Smooth muscle cell (in vitro differentiated cells): ENCODE data around the gene MYBPH. TPM values are rescaled to one million over a fixed set of nuclear protein-coding genes. Genes with fewer than 3 reads are reported as not detected.

Source experiments
- DNase-seq: peaks from one replicate; lab custom pipeline; 2025; ENCODE audit not compliant: unreplicated experiment; lab: John Stamatoyannopoulos, UW
- H2AFZ ChIP-seq: fragments of 200-600 bp; sonication (generic); 2 replicates; pipeline ENCODE4 v1.6.0; 2016; ENCODE audit warnings: antibody characterized with exemption, low read depth, mild to moderate bottlenecking
- H3F3A ChIP-seq: fragments of 200-600 bp; sonication (generic); 2 replicates; pipeline ENCODE4 v1.6.0; 2017; ENCODE audit warnings: antibody characterized with exemption, low read depth
- H3K27ac ChIP-seq: fragments of 200-600 bp; sonication (generic); 2 replicates; pipeline ENCODE4 v1.5.1; 2016; ENCODE audit warnings: low read depth, mild to moderate bottlenecking
- H3K27me3 ChIP-seq: fragments of 200-600 bp; sonication (generic); 2 replicates; pipeline ENCODE4 v1.6.1; 2016; ENCODE audit warnings: low read depth, mild to moderate bottlenecking
- H3K36me3 ChIP-seq: fragments of 200-600 bp; sonication (generic); 2 replicates; pipeline ENCODE4 v1.5.1; 2016; ENCODE audit warnings: low read depth
- H3K4me1 ChIP-seq: fragments of 200-600 bp; sonication (generic); 2 replicates; pipeline ENCODE4 v1.5.1; 2016; ENCODE audit warnings: low read depth
- H3K4me2 ChIP-seq: fragments of 200-600 bp; sonication (generic); 2 replicates; pipeline ENCODE4 v1.6.0; 2016; ENCODE audit warnings: mild to moderate bottlenecking
- H3K4me3 ChIP-seq: fragments of 200-600 bp; sonication (generic); 2 replicates; pipeline ENCODE4 v1.5.1; 2016; ENCODE audit warnings: mild to moderate bottlenecking
- H3K79me2 ChIP-seq: fragments of 200-600 bp; sonication (generic); 2 replicates; pipeline ENCODE4 v1.6.0; 2016; ENCODE audit warnings: low read depth, mild to moderate bottlenecking
- H3K9ac ChIP-seq: fragments of 200-600 bp; sonication (generic); 2 replicates; pipeline ENCODE4 v1.6.0; 2016; ENCODE audit warnings: low read depth
- H3K9me3 ChIP-seq: fragments of 200-600 bp; sonication (generic); replicated peaks from 2 replicates; pipeline ENCODE4 v1.5.1; 2016; ENCODE audit warnings: low read depth
- H4K20me1 ChIP-seq: fragments of 200-600 bp; sonication (generic); 2 replicates; pipeline ENCODE4 v1.6.0; 2016; ENCODE audit warnings: low read depth
- WGBS: methylation state at CpG from one replicate; pipeline ENCODE4 v1.1.7; 2016; ENCODE audit warnings: low lambda C conversion rate; 5-methylcytosine and 5-hydroxymethylcytosine counted together
- polyA plus RNA-seq: library from polyadenylated mRNA; unstranded; fragments of >200 nt; fragmentation: Nextera tagmentation; extraction: Ambion mirVana; gene quantifications from 2 replicates; pipeline ENCODE4 v1.2.1, GENCODE V29; 2016
- total RNA-seq: library from RNA; depleted of rRNA; stranded (reverse); fragments of >200 nt; gene quantifications from 2 replicates; pipeline ENCODE4 v1.2.3, GENCODE V29; 2014
- TF ChIP-seq, protein P1 (sequence below): fragments of 200-600 bp; sonication (generic); IDR thresholded peaks from 2 replicates; pipeline ENCODE4 v1.5.1; 2017; ENCODE audit warnings: borderline replicate concordance, mild to moderate bottlenecking, antibody characterized with exemption; ENCODE audit not compliant: insufficient read depth, poor library complexity, severe bottlenecking

The MYBPH gene
- total and polyA plus RNA-seq, 2 experiments from 2014 or later: 0.67 to 1.7 TPM

DNA sequence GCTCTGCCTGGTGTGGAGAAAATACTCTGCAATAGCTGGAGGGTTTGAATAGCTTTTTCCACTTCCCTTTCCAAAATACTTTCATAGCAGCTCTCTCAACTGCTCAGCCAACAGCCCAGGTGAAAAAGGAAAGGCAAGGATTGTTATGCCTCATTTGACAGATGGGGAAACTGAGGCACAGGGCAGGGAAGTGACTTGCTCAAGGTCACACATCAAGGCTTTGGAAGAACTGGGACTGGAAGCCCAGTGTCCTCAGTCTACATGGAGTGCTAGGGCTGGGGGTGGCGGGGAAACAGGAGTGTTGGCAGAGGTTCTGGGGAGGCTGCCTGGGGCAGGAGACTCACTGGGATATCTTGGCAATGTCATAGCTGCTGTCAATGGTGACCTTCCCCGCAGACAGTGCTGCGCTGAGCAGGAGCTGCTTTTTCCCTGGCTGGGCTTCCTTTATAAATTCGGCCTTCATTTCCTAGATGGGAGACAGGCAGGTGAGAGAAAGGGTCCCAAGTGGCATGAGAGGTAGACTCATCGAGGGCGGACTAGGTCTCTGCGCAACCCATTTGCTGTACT is 6.8 kb upstream of the MYBPH start:
- Histone ChIP-seq H3K36me3 (no peaks in the 10 kb centered on the region), H3K9me3 (no peaks in the 10 kb centered on the region), H2AFZ (no peak overlapping the region), H3K4me3 (no peak overlapping the region), H3K27me3 (no peaks in the 10 kb centered on the region), H3K4me2 (no peak overlapping the region), H4K20me1 (no peaks in the 10 kb centered on the region), H3K9ac (no peak overlapping the region), H3K79me2 (no peaks in the 10 kb centered on the region), H3F3A (peaks cover 2% of the 10 kb centered on the region), H3K4me1 (peaks cover 46% of the 10 kb centered on the region), H3K27ac (no peak overlapping the region)
- TF ChIP-seq, protein P1, sequence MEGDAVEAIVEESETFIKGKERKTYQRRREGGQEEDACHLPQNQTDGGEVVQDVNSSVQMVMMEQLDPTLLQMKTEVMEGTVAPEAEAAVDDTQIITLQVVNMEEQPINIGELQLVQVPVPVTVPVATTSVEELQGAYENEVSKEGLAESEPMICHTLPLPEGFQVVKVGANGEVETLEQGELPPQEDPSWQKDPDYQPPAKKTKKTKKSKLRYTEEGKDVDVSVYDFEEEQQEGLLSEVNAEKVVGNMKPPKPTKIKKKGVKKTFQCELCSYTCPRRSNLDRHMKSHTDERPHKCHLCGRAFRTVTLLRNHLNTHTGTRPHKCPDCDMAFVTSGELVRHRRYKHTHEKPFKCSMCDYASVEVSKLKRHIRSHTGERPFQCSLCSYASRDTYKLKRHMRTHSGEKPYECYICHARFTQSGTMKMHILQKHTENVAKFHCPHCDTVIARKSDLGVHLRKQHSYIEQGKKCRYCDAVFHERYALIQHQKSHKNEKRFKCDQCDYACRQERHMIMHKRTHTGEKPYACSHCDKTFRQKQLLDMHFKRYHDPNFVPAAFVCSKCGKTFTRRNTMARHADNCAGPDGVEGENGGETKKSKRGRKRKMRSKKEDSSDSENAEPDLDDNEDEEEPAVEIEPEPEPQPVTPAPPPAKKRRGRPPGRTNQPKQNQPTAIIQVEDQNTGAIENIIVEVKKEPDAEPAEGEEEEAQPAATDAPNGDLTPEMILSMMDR: no peak
- 99% methylated on average over 7 of the region's 7 CpGs for WGBS
- DNase-seq: no peak

DNA sequence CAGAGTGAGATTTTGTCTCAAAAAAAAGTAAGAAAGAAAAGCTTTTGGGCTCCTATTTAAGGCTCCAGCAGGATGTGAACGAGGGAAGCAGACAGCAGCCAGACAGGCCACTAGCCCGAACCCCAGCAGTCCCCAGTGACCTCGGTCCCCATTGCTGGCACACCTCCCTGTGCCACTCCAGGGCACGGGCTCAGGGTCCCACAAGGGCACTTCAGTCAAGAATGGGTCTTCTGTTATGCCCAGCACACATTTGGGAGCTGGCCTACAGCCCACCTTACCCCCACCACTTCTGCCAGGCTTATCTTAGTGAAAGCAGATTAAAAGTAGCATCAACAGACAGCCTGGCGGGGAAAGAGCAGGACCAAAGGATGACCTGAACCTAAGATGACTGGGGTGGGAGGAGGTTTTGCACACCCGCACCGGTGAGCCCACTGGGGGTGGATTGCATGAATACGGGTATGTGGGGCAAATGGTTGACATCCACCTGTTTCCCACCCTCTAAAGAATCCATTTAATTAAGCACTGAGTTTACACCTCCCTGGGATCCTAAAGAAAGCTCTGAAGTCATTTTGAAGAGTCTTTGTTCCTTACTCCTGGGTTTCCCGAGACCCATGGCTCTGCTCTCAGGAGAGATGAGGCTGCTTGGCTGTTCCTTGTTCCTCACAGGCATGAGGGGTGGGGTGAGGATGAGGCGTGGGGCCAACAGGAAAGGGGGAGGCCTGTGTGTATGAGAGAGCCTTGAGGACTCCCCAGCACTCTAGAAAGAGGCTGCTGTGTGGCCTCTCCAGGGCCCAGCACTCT is 6.2 kb upstream of the MYBPH start:
- Histone ChIP-seq H4K20me1 (no peaks in the 10 kb centered on the region), H3K27ac (no peak overlapping the region), H3K9ac (no peak overlapping the region), H3K4me3 (no peak overlapping the region), H3K9me3 (no peaks in the 10 kb centered on the region), H3F3A (peaks cover 9% of the 10 kb centered on the region), H3K4me1 (peaks cover 46% of the 10 kb centered on the region), H3K27me3 (no peaks in the 10 kb centered on the region), H3K36me3 (no peaks in the 10 kb centered on the region), H3K4me2 (no peak overlapping the region), H2AFZ (no peak overlapping the region), H3K79me2 (no peaks in the 10 kb centered on the region)
- no peak for DNase-seq
- WGBS: 85% methylated on average over 10 of the region's 10 CpGs
- TF ChIP-seq, protein P1: no peak

DNA sequence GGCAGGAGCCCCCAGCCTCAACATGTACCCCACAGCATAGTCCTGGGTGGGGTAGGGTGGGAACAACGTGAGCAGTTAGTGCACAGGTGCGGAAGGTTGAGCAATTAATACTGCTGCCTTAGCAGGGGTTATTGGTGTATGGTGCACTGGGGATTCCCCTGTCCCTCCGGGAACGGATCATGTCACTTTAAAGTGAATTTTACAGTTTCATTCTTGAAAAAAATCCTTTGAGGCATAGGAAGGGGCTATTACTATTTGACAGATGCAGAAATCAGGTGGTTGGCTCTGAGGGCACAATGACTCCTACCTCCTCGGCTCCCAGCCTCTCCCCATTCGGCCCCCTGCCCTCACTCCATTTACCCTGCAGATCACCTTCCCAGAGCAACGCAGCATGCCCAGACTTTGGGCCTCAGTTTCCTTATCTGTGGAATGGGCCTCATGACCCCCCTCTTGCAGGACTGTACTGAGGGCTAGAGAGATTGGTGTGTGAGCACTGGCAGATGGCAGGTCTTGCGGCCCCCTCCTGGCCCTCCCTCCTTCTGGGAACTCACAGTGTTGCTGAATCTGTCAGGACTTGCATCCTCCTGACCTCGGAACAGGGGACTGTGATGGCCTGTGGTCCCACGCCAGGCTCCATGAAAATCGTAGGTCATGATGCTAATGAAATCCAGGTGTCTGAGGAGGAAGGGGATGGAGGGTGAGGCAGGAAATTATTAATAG is 5.1 kb upstream of the MYBPH start:
- H3K4me3 ChIP-seq: no peak overlapping the region
- no peak overlapping the region for H3K4me2 ChIP-seq
- WGBS: 93% methylated on average over 11 of the region's 11 CpGs
- H3K4me1 ChIP-seq: peaks cover 36% of the 10 kb centered on the region
- no peak overlapping the region for H3K9ac ChIP-seq
- TF ChIP-seq, protein P1: no peak
- no peak for DNase-seq
- no peaks in the 10 kb centered on the region for H3K9me3 ChIP-seq
- peaks cover 10% of the 10 kb centered on the region for H3F3A ChIP-seq
- H3K36me3 ChIP-seq: no peaks in the 10 kb centered on the region
- no peak overlapping the region for H2AFZ ChIP-seq
- H3K27ac ChIP-seq: no peak overlapping the region
- no peaks in the 10 kb centered on the region for H3K79me2 ChIP-seq
- no peaks in the 10 kb centered on the region for H4K20me1 ChIP-seq
- no peaks in the 10 kb centered on the region for H3K27me3 ChIP-seq
